Activated T-helper 9 cell treated with anti-CD3 and anti-CD28 coated beads, Interleukin-2, amount 50 U/mL, for 16 hours (primary cell): ENCODE results near the gene TAGLN.

Source experiments
- DNase-seq: peaks from one replicate; pipeline ENCODE4 v3.0.0-alpha.2; 2020; ENCODE audit warnings: low read depth

TAGLN gene

GRCh38 chr11:117230999-117231841 lies 32.0 kb downstream of the TAGLN start:
- DNase-seq = no peak

GRCh38 chr11:117231842-117232091 lies 32.6 kb downstream of the TAGLN start, which contains the start of gene PCSK7:
Gene PCSK7 (minus strand): TSS chr11:117232073. CDS start chr11:117229844, 2,229 bp downstream.
- DNase-seq = no peak

- peak; percentile 74 for DNase-seq
Observed at GRCh38 chr11:117232092-117232878, 33.1 kb downstream of the TAGLN start, which contains the start of gene RNF214. Gene RNF214 (plus strand): TSS chr11:117232671. CDS start chr11:117234273, 1,602 bp downstream.

- no peak for DNase-seq
Observed at GRCh38 chr11:117232911-117233409, 33.8 kb downstream of the TAGLN start.

GRCh38 chr11:117238221-117238620 lies 39.1 kb downstream of the TAGLN start:
- DNase-seq = no peak

DNA sequence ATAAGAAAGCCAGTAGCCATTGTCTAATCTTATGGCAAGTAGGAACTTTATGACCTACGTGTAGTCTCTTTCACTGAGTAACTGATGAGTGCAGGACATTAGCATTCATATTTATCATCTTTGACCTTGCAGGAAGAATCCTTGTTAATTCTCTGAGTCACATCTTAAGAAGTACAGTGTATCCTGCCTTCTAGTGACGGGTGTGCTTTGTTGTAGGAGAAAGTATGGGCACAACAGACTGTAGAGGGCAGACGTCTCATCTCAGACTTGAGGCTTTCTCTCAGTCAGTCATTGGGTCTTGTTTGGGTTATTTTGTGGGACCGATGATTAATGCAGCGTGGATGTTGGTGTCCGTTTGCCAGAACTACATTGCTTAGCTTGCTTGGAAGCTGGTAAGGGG lies 40.1 kb downstream of the TAGLN start:
- DNase-seq = no peak

DNA sequence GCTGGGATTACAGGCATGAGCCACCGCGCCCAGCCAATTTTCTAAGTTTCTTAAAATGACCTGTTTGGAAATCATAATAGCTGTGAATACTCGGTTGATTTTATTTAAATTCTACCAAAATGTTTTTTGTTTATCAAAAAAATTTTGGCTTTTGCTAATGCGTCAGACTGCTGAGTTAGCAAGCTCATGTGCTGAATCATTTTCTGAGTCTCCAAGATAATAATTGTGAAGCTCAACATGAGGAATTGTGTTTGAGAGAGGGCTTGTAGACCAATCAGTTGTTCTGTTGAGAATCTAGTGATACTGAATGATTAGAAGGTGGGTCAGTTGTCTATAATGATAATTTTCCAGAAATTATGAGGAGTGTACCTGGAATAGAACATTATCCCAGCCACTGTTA lies 49.2 kb downstream of the TAGLN start:
- no peak for DNase-seq

- no peak for DNase-seq
Observed at GRCh38 chr11:117249571-117249970, 50.4 kb downstream of the TAGLN start.

- DNase-seq = no peak
Observed at GRCh38 chr11:117251506-117251905, 52.3 kb downstream of the TAGLN start.

GRCh38 chr11:117255966-117256365 lies 56.8 kb downstream of the TAGLN start:
- no peak for DNase-seq

DNA sequence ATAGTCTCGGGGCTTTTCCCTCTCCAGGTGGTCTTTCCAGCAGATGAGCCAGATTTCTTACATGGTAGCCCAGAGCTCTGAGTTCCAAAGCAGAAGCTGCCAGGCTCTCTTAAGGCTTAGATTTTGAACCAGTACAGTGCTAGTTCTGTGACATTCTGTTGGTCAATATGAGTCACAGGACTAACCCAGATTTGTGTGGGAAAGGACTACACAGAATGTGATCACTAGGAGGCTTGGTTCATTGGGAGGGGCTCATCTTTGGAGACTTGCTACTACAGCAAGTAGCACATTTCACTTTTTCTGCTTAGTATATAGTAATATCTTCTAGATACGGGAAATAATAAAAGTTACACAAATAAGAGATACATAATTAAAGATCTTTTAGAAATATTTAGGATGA lies 57.4 kb downstream of the TAGLN start:
- DNase-seq = no peak
